GM21367 (cell line): Measurements from ENCODE around the gene VASP.
A peak's percentile ranks its signal among the peaks of the same experiment; 100 is the strongest.
"Not testable (repeated sequence)": the region's sequence is repeated elsewhere in the genome, so short reads cannot be mapped to it uniquely, and the experiment has no call there.

Experiments used
- ATAC-seq: cut with Tn5 transposase; IDR thresholded peaks from one replicate; pipeline ENCODE4 v1.9.1; 2021; ENCODE audit not compliant: unreplicated experiment

Gene VASP

GRCh38 chr19:45496349-45496953 lies 10.8 kb upstream of the VASP start:
- no peak for ATAC-seq

- no peak for ATAC-seq
Observed at GRCh38 chr19:45497791-45498190, 9.5 kb upstream of the VASP start.

GRCh38 chr19:45498411-45499195 lies 8.7 kb upstream of the VASP start, which contains the start of gene PPM1N:
Gene PPM1N (plus strand): TSS chr19:45498443. CDS start chr19:45498473, 30 bp downstream.
- ATAC-seq, result no peak

- ATAC-seq, result no peak
Observed at GRCh38 chr19:45499196-45500180, 7.8 kb upstream of the VASP start.

GRCh38 chr19:45500918-45501729 lies 6.2 kb upstream of the VASP start:
- no peak for ATAC-seq

GRCh38 chr19:45501730-45502014 lies 5.6 kb upstream of the VASP start:
- ATAC-seq, result no peak

GRCh38 chr19:45502111-45502510 lies 5.2 kb upstream of the VASP start:
- no peak for ATAC-seq

GRCh38 chr19:45503909-45504308 lies 3.4 kb upstream of the VASP start:
- no peak for ATAC-seq

- no peak for ATAC-seq
Observed at GRCh38 chr19:45505151-45505995, 1.9 kb upstream of the VASP start.

GRCh38 chr19:45505996-45506245 lies 1.4 kb upstream of the VASP start:
- no peak for ATAC-seq

GRCh38 chr19:45506246-45506988 lies 862 bp upstream of the VASP start:
- ATAC-seq, result peak; percentile 45

- ATAC-seq, result no peak
Observed at GRCh38 chr19:45507872-45508416, 665 bp downstream of the VASP start.

GRCh38 chr19:45508417-45508860 lies 1.2 kb downstream of the VASP start:
- no peak for ATAC-seq

GRCh38 chr19:45508861-45509691 lies 1.8 kb downstream of the VASP start:
- no peak for ATAC-seq

GRCh38 chr19:45509692-45510015 lies 2.4 kb downstream of the VASP start:
- ATAC-seq, result no peak

GRCh38 chr19:45510352-45510751 lies 3.1 kb downstream of the VASP start:
- not testable (repeated sequence) for ATAC-seq

- ATAC-seq, result no peak
Observed at GRCh38 chr19:45511074-45511473, 3.8 kb downstream of the VASP start.

- no peak for ATAC-seq
Observed at GRCh38 chr19:45512881-45513483, 5.7 kb downstream of the VASP start.
